HG02678 (cell line): ENCODE measurements around the gene SLC16A4.
A peak's percentile ranks its signal among the peaks of the same experiment; 100 is the strongest.
"Not testable (repeated sequence)": the region's sequence is repeated elsewhere in the genome, so short reads cannot be mapped to it uniquely, and the experiment has no call there.

ENCODE experiments used
- ATAC-seq: cut with Tn5 transposase; IDR thresholded peaks from one replicate; pipeline ENCODE4 v1.9.1; 2021; ENCODE audit warnings: mild to moderate bottlenecking, moderate library complexity; ENCODE audit not compliant: unreplicated experiment

Gene SLC16A4

DNA sequence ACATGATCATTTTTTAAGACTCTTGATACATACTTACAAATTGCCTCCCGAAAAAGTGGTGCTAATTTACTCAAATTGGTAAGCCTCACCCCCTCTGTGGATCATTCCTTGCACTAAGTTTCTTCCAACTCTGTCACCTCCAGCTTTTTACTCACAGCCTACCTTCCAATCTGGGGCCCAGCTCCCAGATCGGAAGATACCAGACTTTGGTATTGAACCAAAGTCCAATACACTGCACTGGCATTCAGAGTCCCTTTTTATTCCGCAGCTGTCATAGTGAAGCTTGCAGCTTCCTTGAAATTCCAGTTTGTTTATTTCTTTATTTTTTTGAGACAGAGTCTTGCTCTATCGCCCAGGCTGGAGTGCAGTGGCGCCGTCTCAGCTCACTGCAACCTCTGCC, 18.5 kb upstream of the SLC16A4 start:
- ATAC-seq, result no peak

DNA sequence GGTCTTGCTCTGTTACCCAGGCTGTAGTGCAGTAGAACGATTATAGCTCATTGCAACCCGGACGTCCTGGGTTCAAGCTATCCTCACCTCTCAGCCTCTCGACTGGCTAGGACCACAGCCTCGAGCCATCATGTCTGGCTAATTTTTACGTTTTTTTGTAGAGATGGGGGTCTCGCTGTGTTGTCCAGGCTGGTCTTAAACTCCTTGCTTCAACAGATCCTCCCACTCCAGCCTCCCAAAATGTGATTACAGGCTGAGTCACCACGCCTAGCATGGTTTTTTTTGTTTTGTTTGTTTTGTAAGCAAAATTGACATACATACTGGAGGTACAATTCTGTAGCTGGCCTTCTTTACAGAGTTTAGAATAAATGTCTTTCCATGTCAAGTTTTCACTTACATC, 17.7 kb upstream of the SLC16A4 start:
- ATAC-seq, result no peak

DNA sequence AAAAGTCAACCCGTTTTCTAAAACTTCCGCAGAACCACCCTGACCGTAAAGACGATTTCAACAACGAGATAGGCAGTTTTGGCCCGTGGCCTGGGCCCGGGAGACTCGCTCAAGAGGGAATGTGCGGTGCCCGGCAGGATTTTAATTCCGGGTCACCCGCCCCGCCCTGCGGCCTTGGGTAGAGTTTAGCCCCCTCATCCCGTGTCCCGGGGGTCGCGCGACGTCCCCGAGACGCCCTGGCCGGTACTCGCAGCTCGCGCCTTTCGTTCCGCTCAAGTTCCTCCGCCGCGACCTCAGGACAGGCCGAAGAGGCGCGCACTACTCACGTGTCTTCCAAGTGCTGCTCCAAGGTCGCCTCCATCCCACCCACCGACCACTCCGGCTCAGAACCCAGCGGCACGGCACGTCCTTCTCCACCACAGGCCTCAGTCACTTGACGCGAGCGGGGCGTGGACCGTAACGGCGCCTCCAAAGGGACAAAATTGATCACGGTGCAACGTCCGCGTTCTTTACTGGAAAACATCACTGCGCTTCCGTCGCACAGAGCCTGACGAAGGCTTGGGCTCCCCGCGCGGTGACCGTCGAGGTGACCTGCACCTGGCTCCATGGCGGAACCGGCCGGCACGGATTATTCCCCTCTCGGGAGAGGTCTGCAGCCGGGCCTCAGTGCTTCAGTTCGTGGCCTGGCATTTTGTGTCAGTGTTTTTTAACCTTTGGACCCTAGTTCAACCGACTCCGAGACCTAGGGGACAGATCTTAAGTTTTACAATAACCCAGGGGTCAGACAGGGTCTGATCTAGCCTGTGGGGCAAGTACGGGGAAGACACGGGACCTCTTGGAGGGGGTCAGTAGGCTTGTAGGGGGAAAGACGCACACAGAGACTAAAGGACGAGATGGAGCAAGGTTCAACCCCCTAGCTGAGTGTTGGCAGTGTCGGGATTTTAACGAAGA, 16.7 kb upstream of the SLC16A4 start, which contains the start of gene LAMTOR5:
Gene LAMTOR5, minus strand, starts transcription at position 435 of the 951 bp plus-strand sequence. Its CDS starts 74 bp downstream, at position 361.
- peak; percentile 93 for ATAC-seq

DNA sequence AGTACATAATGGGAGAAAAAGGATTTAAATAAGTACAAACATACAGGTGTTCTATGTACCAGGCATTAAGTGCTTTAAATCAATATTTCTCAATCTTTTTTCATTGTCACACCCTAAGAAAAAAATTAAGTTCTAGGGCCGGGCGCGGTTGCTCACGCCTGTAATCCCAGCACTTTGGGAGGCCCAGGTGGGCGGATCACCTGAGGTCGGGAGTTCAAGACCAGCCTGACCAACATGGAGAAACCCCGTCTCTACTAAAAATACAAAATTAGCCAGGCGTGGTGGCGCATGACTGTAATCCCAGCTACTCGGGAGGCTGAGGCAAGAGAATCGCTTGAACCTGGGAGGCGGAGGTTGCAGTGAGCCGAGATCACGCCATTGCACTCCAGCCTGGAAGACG, 15.6 kb upstream of the SLC16A4 start:
- not testable (repeated sequence) for ATAC-seq

DNA sequence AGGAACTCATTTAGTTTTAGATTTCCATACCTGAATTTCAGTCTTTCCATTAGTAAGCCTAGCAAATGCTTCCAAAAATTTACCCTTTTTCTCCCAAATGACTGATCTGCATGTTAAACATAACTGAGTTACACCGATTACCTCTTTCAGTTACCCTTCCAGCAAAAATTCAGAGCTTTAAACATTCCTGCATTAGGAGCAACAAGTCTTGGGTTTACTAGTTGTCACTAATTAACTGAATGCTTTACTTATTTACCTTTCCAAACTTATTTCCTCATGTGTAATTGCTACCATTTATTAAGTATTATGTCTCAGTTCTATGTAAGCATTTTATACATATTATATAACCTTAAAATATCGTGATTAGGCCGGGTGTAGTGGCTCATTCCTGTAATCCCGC, 13.6 kb upstream of the SLC16A4 start:
- no peak for ATAC-seq

DNA sequence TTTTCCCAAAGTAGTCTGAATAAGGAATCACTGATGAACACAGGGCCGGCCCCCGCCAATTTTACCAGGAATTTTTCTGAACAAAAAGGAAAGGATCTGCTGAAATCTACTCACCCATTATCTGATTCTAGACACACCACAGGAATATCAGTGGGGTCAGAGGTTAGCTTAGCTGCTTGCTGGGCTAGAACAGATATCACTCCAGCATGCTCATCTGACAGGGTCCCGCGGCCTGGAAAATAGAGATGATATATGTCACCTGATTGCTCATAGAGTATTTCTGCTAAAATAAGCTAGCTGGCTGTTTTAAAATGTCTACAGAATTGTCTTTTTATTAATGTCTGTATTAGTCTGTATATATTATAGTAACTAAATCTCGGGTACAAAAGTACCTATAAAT, 13.0 kb upstream of the SLC16A4 start:
- no peak for ATAC-seq

DNA sequence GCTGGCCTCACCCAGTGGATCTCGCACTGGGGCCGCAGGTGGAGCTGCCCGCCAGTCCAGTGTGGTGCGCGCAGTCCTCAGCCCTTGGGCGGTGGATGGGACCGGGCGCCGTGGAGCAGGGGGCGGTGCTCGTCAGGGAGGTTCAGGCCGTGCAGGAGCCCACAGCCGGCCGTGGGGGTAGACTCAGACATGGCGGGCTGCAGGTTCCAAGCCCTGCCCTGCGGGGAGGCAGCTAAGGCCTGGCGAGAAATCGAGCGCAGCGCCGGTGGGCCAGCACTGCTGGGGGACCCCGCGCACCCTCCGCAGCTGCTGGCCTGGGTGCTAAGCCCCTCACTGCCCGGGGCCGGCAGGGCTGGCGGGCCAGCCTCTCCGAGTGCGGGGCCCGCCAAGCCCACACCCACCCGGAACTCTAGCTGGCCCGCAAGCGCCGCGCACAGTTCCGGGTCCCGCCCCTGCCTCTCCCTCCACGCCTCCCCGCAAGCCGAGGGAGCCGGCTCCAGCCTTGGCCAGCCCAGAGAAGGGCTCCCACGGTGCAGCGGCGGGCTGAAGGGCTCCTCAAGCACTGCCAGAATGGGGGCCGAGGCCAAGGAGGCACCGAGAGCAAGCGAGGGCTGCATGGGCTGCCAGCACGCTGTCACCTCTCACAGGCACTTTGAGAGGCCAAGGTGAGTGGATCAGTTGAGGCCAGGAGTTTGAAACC, 5.6 kb upstream of the SLC16A4 start:
- not testable (repeated sequence) for ATAC-seq

DNA sequence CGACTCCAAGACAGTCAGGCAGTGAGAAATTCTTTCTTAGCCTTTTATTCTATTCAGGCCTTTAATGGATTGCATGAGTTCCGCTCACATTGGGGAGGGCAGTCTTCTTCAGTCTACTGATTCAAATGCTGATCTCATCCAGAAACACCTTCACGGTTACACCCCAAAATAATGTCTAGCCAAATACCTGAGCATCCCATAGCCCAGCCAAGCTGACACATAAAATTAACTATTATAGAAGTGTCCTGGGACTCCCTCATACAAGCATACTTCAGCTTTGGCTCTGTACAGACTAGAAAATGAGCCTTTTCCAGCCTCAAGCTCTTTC, 3.6 kb upstream of the SLC16A4 start:
- no peak for ATAC-seq

DNA sequence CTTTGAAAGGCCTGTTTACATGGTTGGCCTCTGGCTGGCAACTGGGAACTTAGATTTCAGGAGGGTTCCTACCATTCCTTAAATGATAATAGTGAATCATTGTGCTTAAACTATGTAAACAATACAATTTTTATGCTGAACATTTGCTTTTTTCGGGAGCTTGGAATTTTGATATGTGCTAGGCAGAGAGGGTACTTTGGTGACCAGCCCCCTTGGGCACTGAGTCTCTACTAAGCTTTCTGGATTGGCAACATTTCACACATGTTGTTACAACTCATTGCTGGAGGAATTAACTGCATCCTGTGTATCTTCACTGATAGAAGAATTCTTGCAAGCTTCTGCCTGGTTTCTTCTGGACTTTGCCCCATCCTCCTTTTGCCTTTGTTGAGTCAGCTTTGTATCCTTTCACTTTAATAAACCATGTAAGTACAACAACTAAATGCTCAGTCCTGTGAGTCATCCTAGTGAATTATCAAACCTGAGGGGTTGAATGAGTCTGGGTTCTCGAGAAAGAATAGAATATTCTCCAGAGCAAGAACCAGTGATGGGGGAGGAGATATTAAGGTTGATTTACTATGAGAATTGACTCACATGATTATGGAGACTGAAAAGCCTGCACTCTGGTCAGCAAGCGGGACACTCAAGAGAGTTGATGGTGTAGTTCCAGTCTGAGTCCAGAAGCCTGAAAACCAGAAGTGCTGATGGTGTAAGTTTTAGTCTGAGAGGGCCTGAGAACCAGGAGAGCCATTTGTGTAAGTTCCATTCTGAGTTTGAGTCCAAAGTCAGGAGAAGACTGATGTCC, 3.1 kb upstream of the SLC16A4 start:
- ATAC-seq, result no peak

DNA sequence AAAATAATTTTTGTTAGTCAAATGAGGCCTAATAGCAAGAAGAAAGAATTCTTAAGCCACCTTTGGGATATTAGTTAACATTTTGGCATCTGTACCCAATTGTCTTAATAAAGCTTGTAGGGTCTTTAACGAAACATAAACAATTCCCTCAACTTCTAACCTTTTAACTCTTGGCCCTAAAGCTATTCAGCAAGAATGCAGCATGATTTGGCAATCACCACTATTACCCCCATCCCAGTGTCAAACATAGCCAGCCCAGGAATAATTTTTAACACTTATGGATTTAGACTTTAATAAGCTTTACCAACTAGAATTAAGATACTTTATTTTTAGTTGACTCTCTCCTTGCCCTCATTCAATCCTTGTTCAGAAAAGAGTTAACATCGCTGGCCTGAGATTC, 2.5 kb upstream of the SLC16A4 start:
- ATAC-seq, result no peak

DNA sequence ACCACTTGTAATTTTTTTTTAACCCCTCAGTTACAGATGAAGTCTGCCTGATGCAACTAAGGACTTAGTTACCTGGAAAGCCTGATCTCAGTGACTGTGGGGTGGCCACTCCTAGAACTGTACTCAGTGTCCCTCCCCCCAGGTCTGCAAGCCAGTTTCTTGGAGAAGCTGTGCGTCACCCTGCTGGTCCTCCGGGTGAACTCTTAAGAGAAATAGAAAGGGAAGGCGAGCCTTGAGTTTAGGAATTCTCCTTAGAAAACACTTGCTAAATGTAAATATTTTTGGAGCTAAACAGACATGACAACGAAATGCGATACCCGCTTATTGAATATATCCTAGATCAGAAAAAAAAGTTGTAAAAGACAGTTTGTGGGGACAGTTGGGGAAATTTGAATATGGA, 730 bp downstream of the SLC16A4 start:
- no peak for ATAC-seq

DNA sequence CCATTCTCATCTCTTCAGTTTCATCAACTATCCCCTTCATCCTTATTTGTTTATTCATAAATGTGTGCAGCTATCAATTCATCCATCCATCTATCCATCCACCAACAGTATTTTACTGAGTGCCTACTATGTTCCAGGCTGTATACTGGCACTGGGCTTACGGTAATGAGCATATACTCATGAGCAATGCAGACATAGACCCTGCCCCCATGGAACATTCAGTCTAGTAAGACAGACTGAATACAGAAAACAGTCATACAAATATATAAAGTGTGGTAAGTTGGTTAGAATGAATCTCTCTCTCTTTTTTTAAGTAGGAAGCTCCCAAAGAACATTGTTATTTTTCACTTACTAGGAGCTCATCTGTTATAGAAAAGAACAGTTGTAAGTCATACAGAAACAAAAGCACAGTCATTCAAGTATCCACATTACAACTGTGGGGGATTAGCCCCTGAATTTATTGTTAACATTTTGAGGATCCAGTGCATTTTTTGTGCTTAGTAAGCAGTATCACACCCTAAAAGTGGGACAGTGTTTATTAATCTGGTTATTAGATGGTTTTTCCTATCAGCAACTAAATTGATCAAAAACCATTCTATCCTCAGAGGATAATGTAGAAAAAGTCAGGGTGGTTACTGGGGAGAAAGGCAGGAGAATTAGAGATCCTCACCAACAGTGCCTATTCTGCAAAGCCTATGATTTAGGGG, 3.6 kb downstream of the SLC16A4 start:
- no peak for ATAC-seq

DNA sequence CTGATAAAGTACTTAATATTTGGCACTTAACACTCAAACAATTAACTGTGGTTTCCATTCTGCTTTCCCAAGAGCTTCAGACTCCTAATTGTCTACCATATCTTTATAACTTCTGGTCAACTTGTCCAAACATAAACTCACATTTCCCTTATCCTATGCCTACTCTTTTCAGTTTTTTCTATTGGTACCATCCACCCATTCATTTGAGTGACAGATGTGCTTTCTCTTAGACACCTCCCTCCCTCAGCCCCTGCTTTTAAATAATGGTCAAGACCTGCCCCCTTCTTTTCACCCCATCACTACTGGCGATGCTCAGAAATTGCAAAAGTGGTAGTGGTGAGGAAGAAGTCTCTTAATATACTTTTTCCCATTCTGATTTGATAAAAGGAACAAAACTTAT, 5.5 kb downstream of the SLC16A4 start:
- ATAC-seq, result no peak

DNA sequence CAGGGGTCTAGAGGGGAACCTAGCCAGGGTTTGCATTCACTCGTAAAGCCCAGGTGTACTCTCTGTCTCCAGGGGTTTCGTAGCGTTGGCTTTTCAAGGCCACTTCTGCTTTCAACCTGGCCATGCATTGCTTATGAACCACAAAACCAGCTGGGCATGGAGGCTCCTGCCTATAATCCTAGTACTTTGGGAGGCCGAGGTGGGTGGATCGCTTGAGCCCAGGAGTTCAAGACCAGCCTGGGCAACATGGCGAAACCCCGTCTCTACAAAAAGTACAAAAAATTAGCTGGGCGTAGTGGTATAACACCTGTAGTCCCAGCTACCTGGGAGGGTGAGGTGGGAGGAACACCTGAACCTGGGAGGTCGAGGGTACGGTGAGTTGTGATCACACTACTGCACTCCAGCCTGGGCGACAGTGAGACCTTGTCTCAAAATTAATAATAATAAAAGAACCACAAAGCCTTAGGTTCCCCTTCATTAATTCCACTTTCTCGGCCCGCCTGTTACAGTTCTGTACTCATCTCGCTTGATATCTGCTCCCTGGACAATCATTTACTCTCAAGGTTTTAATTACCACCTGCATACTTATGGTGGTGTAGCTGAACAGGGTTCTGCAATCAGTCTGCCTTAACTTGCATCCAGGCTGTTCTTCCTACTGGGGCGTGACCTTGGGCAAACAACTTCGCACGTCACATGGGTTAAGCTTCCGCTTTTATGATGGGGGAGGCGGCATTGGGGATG, 6.1 kb downstream of the SLC16A4 start:
- peak; percentile 61 for ATAC-seq

DNA sequence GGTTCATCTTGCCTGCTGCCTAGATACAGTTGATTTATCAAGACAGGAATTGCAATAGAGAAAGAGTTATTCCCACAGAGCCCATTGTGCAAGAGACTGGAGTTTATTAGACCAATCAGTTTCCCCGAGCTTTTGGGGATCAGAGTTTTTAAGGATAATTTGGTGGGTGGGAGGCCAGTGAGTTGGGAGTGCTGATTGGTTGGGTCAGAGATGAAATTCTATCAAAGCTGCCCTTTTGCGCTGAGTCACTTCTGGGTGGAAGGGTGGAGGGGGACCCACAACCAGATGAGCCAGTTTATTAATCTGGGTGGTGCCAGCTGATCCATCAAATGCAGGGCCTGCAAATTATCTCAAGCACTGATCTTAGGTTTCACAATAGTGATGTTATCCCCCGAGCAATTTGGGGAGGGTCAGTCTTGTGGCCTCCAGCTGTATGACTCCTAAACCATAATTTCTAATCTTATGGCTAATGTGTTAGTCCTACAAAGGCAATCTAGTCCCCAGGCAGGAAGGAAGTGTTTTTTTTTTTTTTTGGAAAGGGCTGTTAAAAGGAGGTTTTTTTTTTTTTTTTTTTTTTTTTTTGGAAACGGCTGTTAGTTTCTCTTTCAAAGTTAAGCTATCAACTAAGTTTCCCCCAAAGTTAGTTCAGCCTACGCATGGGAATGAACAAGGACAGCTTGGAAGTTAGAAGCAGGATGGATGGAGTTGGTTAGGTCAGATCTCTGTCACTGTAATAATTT, 7.4 kb downstream of the SLC16A4 start:
- ATAC-seq, result no peak

DNA sequence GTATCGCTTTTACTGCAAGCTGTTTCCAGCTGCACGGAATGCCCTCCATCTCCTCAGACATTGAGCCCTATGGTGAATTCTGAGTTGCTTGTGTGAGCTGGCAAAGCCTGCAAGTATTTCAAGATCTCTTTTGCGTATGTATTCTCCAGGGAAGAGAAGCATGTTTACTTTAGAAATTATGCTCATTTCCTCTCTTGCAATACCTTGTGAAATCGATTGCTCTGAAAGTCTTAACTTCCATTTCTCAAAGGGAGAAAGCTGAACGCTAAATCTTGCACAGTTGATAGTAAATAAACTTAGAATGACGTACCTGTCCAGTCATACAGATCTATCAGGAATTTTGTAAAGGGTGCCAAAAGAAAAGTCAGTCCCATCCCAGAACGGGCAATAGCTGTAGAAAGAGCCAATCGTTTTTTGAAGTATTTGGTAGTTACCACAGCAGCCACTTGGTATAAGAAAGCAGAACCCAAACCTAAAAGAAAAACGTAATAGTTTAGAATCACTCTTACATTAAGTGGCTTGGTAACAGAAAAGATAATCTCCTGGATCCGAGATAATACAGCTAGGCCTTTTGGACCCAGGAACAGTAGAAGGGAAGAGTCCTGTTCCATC, 10.0 kb downstream of the SLC16A4 start:
- ATAC-seq, result no peak

DNA sequence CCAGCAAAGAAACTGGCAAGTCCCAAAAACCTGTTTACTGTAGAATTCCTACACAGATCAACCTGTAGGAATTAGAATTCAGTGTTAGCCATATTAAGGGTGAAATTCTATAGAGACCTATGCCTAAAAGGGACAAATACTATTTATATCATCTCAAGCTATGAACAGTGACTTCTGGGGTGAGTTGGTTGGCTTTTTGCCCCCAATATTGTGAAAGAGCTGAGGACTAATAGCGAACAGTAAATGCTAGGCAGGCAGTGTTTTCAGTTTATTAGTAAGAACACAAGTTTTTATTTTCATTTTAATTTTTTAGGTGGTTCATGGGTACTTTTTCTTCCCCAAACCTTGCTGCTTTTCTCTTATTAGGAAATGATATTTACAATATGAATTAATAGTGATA, 15.3 kb downstream of the SLC16A4 start:
- no peak for ATAC-seq

DNA sequence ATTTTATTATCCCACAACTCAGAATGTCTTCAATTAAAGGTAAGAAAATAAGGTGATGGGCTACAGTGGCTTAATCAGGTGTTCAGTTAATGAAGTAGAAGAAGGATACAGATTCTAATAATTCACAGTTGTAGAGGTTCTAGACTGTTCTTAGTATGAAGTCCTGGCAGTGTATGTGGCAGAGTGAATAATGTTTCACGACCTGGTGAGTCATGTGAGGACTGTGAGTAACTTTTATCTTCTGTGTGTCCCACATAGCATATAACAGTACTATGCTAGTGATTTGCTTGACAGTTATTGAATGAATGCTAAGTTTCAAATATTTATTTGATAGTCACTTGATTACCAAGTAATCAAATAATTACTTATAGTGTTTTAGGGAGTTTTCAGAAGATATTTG, 20.0 kb downstream of the SLC16A4 start:
- ATAC-seq, result no peak

DNA sequence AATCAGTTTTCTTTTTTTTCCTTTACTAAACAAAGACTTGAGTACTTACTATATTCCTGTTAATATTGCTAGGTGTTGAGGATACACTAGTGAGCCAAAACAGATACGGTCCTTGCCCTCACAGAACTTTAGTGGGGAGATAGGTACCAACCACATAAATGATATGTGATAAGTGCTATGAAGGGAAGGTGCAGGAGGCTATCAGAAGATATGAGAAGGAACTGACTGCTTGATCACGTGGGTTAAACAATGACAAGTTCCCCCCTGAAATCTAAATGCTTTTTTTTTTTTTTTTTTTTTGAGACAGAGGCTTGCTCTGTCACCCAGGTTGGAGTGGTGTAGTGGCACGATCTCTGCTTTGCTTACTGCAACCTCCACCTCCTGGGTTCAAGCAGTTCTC, 26.6 kb downstream of the SLC16A4 start:
- ATAC-seq, result no peak
